HG02981 (cell line): ENCODE data around the gene DNAJB13.
"Not testable (repeated sequence)": the region's sequence is repeated elsewhere in the genome, so short reads cannot be mapped to it uniquely, and the experiment has no call there.

Experiments used
- ATAC-seq: cut with Tn5 transposase; IDR thresholded peaks from one replicate; pipeline ENCODE4 v1.9.1; 2021; ENCODE audit warnings: mild to moderate bottlenecking, moderate library complexity; ENCODE audit not compliant: unreplicated experiment

Gene DNAJB13

GRCh38 chr11:73950869-73951710 is at the start of gene DNAJB13:
DNAJB13 (plus strand) TSS chr11:73951026; CDS start chr11:73951070, 44 bp downstream.
- ATAC-seq = peak; percentile 89

GRCh38 chr11:73902303-73902702 is 48.5 kb upstream of the DNAJB13 start:
- no peak for ATAC-seq

- ATAC-seq = no peak
Observed at GRCh38 chr11:73907191-73907590, 43.6 kb upstream of the DNAJB13 start.

GRCh38 chr11:73912026-73912425 is 38.8 kb upstream of the DNAJB13 start:
- ATAC-seq = no peak

GRCh38 chr11:73913472-73913871 is 37.4 kb upstream of the DNAJB13 start:
- ATAC-seq = no peak

GRCh38 chr11:73914284-73914683 is 36.5 kb upstream of the DNAJB13 start:
- no peak for ATAC-seq

- no peak for ATAC-seq
Observed at GRCh38 chr11:73916435-73916834, 34.4 kb upstream of the DNAJB13 start.

- no peak for ATAC-seq
Observed at GRCh38 chr11:73921180-73921579, 29.6 kb upstream of the DNAJB13 start.

GRCh38 chr11:73929388-73929787 is 21.4 kb upstream of the DNAJB13 start:
- no peak for ATAC-seq

GRCh38 chr11:73931039-73931645 is 19.7 kb upstream of the DNAJB13 start:
- no peak for ATAC-seq

- no peak for ATAC-seq
Observed at GRCh38 chr11:73931951-73932350, 18.9 kb upstream of the DNAJB13 start.

GRCh38 chr11:73932781-73933180 is 18.0 kb upstream of the DNAJB13 start:
- no peak for ATAC-seq

- not testable (repeated sequence) for ATAC-seq
Observed at GRCh38 chr11:73936047-73936446, 14.8 kb upstream of the DNAJB13 start.

GRCh38 chr11:73939096-73939495 is 11.7 kb upstream of the DNAJB13 start:
- no peak for ATAC-seq

GRCh38 chr11:73940801-73941570 is 9.8 kb upstream of the DNAJB13 start:
- no peak for ATAC-seq

- ATAC-seq = no peak
Observed at GRCh38 chr11:73942010-73942409, 8.8 kb upstream of the DNAJB13 start.

- ATAC-seq = no peak
Observed at GRCh38 chr11:73944085-73944484, 6.7 kb upstream of the DNAJB13 start.

GRCh38 chr11:73944901-73945300 is 5.9 kb upstream of the DNAJB13 start:
- ATAC-seq = no peak

- no peak for ATAC-seq
Observed at GRCh38 chr11:73945396-73945795, 5.4 kb upstream of the DNAJB13 start.

GRCh38 chr11:73946798-73947458 is 3.9 kb upstream of the DNAJB13 start:
- ATAC-seq = no peak

- no peak for ATAC-seq
Observed at GRCh38 chr11:73949246-73949645, 1.6 kb upstream of the DNAJB13 start.
